Chondrocyte (in vitro differentiated cells): Measurements from ENCODE around the gene UBE2D4. TPM values are rescaled to one million over a fixed set of nuclear protein-coding genes. Genes with fewer than 3 reads are reported as not detected.
"Not testable (repeated sequence)": the region's sequence is repeated elsewhere in the genome, so short reads cannot be mapped to it uniquely, and the experiment has no call there.

Experiments
- DNase-seq: peaks from one replicate; pipeline ENCODE4 v3.0.0; 2021; ENCODE audit warnings: mixed read lengths, low spot score
- H3K27ac Mint-ChIP-seq: one replicate; pipeline ENCODE4 v1.8.0; 2021; ENCODE audit warnings: mild to moderate bottlenecking, moderate library complexity, mixed read lengths; ENCODE audit not compliant: unreplicated experiment
- H3K27me3 Mint-ChIP-seq: 2 replicates; pipeline ENCODE4 v1.8.0; 2021; ENCODE audit warnings: low read depth, mixed read lengths
- H3K36me3 Mint-ChIP-seq: 2 replicates; pipeline ENCODE4 v1.8.0; 2021; ENCODE audit warnings: low read depth, mixed read lengths
- H3K4me1 Mint-ChIP-seq: 2 replicates; pipeline ENCODE4 v1.8.0; 2021; ENCODE audit warnings: low read depth, mild to moderate bottlenecking, mixed read lengths
- H3K4me3 Mint-ChIP-seq: one replicate; pipeline ENCODE4 v1.8.0; 2021; ENCODE audit warnings: mild to moderate bottlenecking, moderate library complexity, mixed read lengths; ENCODE audit not compliant: unreplicated experiment
- H3K9me3 Mint-ChIP-seq: 2 replicates; pipeline ENCODE4 v1.8.0; 2021; ENCODE audit warnings: low read depth, mixed read lengths
- CTCF ChIP-seq: fragments of 200-600 bp; sonication (generic); IDR thresholded peaks from 2 replicates; pipeline ENCODE4 v1.5.0; 2021; ENCODE audit warnings: antibody characterized with exemption, mild to moderate bottlenecking, moderate library complexity
- total RNA-seq: library from RNA; stranded (reverse); gene quantifications from 3 replicates; pipeline ENCODE4 v1.2.1, GENCODE V29; 2021

The UBE2D4 gene
- total RNA-seq, 1 donor from 2014 or later: 22.5 TPM

- not testable (repeated sequence) for DNase-seq, H3K27me3 Mint-ChIP-seq, H3K27ac Mint-ChIP-seq, H3K4me3 Mint-ChIP-seq, H3K36me3 Mint-ChIP-seq, H3K9me3 Mint-ChIP-seq, H3K4me1 Mint-ChIP-seq
Observed at GRCh38 chr7:43974725-43975482, 48.7 kb downstream of the UBE2D4 start.

- peaks cover 3% of the 10 kb centered on the region for H3K36me3 Mint-ChIP-seq
- no peak overlapping the region for H3K27ac Mint-ChIP-seq
- TF ChIP-seq CTCF: no peak
- H3K27me3 Mint-ChIP-seq: no peaks in the 10 kb centered on the region
- DNase-seq: no peak
- H3K9me3 Mint-ChIP-seq: no peaks in the 10 kb centered on the region
- no peak overlapping the region for H3K4me3 Mint-ChIP-seq
- H3K4me1 Mint-ChIP-seq: peaks cover 2% of the 10 kb centered on the region
Observed at GRCh38 chr7:43977525-43977924, 51.3 kb downstream of the UBE2D4 start.

- not testable (repeated sequence) for H3K27ac Mint-ChIP-seq, H3K27me3 Mint-ChIP-seq, H3K9me3 Mint-ChIP-seq, H3K4me3 Mint-ChIP-seq, H3K4me1 Mint-ChIP-seq, DNase-seq, H3K36me3 Mint-ChIP-seq
Observed at GRCh38 chr7:43978102-43978501, 51.9 kb downstream of the UBE2D4 start.

GRCh38 chr7:43982848-43983247 is 56.6 kb downstream of the UBE2D4 start:
- H3K27ac Mint-ChIP-seq, H3K27me3 Mint-ChIP-seq, H3K4me1 Mint-ChIP-seq, H3K36me3 Mint-ChIP-seq, H3K4me3 Mint-ChIP-seq, DNase-seq, H3K9me3 Mint-ChIP-seq: not testable (repeated sequence)

- H3K4me3 Mint-ChIP-seq, H3K4me1 Mint-ChIP-seq, DNase-seq, H3K9me3 Mint-ChIP-seq, H3K36me3 Mint-ChIP-seq, H3K27me3 Mint-ChIP-seq, H3K27ac Mint-ChIP-seq: not testable (repeated sequence)
- peak; percentile 23 for TF ChIP-seq CTCF
Observed at GRCh38 chr7:43983736-43984135, 57.5 kb downstream of the UBE2D4 start.

- not testable (repeated sequence) for H3K36me3 Mint-ChIP-seq, H3K27ac Mint-ChIP-seq, H3K4me1 Mint-ChIP-seq, DNase-seq, H3K27me3 Mint-ChIP-seq, H3K9me3 Mint-ChIP-seq
- TF ChIP-seq CTCF: peak; percentile 81
- H3K4me3 Mint-ChIP-seq: peak overlapping the region; percentile 48
Observed at GRCh38 chr7:43985904-43986864, 59.9 kb downstream of the UBE2D4 start.

- H3K27ac Mint-ChIP-seq, DNase-seq, H3K27me3 Mint-ChIP-seq, H3K36me3 Mint-ChIP-seq, H3K4me1 Mint-ChIP-seq, H3K9me3 Mint-ChIP-seq, H3K4me3 Mint-ChIP-seq: not testable (repeated sequence)
Observed at GRCh38 chr7:43987476-43987875, 61.2 kb downstream of the UBE2D4 start.

- not testable (repeated sequence) for H3K27ac Mint-ChIP-seq, H3K4me1 Mint-ChIP-seq, DNase-seq, H3K9me3 Mint-ChIP-seq, H3K36me3 Mint-ChIP-seq, H3K27me3 Mint-ChIP-seq, H3K4me3 Mint-ChIP-seq
Observed at GRCh38 chr7:43990011-43990585, 63.9 kb downstream of the UBE2D4 start.

GRCh38 chr7:43990829-43991228 is 64.6 kb downstream of the UBE2D4 start:
- not testable (repeated sequence) for H3K4me3 Mint-ChIP-seq

More at GRCh38 chr7:43990829-43991228, 64.6 kb downstream of the UBE2D4 start:
- H3K9me3 Mint-ChIP-seq, H3K27ac Mint-ChIP-seq, H3K27me3 Mint-ChIP-seq, H3K4me1 Mint-ChIP-seq, DNase-seq, H3K36me3 Mint-ChIP-seq: not testable (repeated sequence)
